Tibial nerve (tissue), 4 donors: ENCODE data around the gene MRPS35. TPM values are rescaled to one million over a fixed set of nuclear protein-coding genes. Genes with fewer than 3 reads are reported as not detected.
A peak's percentile ranks its signal among the peaks of the same experiment; 100 is the strongest.

Experiments used
- DNase-seq, 2 donors: peaks; one replicate each; pipeline ENCODE4 v3.0.0-alpha.2; 2019; ENCODE audit warnings: low spot score in 2 of 2
- H3K27ac ChIP-seq, 4 donors: fragments of 200-600 bp; sonication (generic) in 3 of 4; one replicate each; pipeline ENCODE4 v1.5.1; 2017 to 2019; ENCODE audit warnings: mild to moderate bottlenecking in 1 of 4
- H3K27me3 ChIP-seq, 2 donors: fragments of 200-600 bp; sonication (generic) in 1 of 2; one replicate each; pipeline versions ENCODE4 v1.5.1 to v1.6.0; 2017 to 2019
- H3K36me3 ChIP-seq, 3 donors: fragments of 200-600 bp; sonication (generic); one replicate each; pipeline ENCODE4 v1.5.1; 2018 to 2019
- H3K4me1 ChIP-seq, 4 donors: fragments of 200-600 bp; sonication (generic) in 3 of 4; one replicate each; pipeline ENCODE4 v1.5.1; 2017 to 2019
- H3K4me3 ChIP-seq, 4 donors: fragments of 200-600 bp; sonication (generic) in 3 of 4; one replicate each; pipeline ENCODE4 v1.5.1; 2017 to 2019; ENCODE audit warnings: mild to moderate bottlenecking in 1 of 4, moderate library complexity in 1 of 4
- H3K9me3 ChIP-seq, 4 donors: fragments of 200-600 bp; sonication (generic) in 3 of 4; one replicate each; pipeline ENCODE4 v1.5.1; 2017 to 2019
- EP300 ChIP-seq, 2 donors: sonication (generic); formaldehyde crosslinking; IDR thresholded peaks; one replicate each; pipeline ENCODE4 v1.6.1; 2017; ENCODE audit warnings: antibody characterized with exemption in 2 of 2, mild to moderate bottlenecking in 1 of 2
- POLR2A ChIP-seq, 2 donors: fragments of 450-650 bp; IDR thresholded peaks; one replicate each; pipeline ENCODE4 v1.6.1; 2017; ENCODE audit warnings: antibody characterized with exemption in 2 of 2, mild to moderate bottlenecking in 2 of 2, moderate library complexity in 2 of 2
- WGBS, 2 donors: methylation state at CpG; one replicate each; pipeline ENCODE4 v1.1.5; 2018; 5-methylcytosine and 5-hydroxymethylcytosine counted together
- total RNA-seq, 4 donors: library from RNA; depleted of rRNA; stranded (reverse); fragments of >200 nt; gene quantifications; one replicate each; pipeline ENCODE4 v1.1.0, GENCODE V29; 2016
- TF ChIP-seq, protein P1 (sequence below), 5 experiments: fragments of 200-600 bp in 3 of 5; fragments of 450-650 bp in 2 of 5; sonication (generic) in 3 of 5; IDR thresholded peaks; one replicate each; pipeline ENCODE4 v1.5.1; 2016 to 2019; ENCODE audit warnings: antibody characterized with exemption in 5 of 5, mild to moderate bottlenecking in 3 of 5, moderate library complexity in 2 of 5

The MRPS35 gene
- total RNA-seq, 4 donors from 2014 or later, result 27.0 to 103 (median 45.6) TPM

- H3K36me3 ChIP-seq, result peaks cover 0 to 5% (median 0%) of the 10 kb centered on the region in 3 donors
- peak overlapping the region in 1 of 4 donors; percentile 90 for H3K4me3 ChIP-seq
- DNase-seq, result no peak
- H3K27me3 ChIP-seq, result no peaks in the 10 kb centered on the region
- H3K4me1 ChIP-seq, result peaks cover 0 to 51% (median 10%) of the 10 kb centered on the region in 4 donors
- H3K27ac ChIP-seq, result peak overlapping the region in 2 of 4 donors; percentile 96
- 56 to 57% methylated on average over 1 of the region's 1 CpG for WGBS, 2 donors
- TF ChIP-seq POLR2A (IDR thresholded peaks at IDR 0.05), result no peak
- no peaks in the 10 kb centered on the region for H3K9me3 ChIP-seq
Measured at GRCh38 chr12:27782481-27782880, 71.8 kb downstream of the MRPS35 start.

- no peak for TF ChIP-seq POLR2A (IDR thresholded peaks at IDR 0.05)
- TF ChIP-seq EP300 (IDR thresholded peaks at IDR 0.05), result no peak
- TF ChIP-seq, protein P1, sequence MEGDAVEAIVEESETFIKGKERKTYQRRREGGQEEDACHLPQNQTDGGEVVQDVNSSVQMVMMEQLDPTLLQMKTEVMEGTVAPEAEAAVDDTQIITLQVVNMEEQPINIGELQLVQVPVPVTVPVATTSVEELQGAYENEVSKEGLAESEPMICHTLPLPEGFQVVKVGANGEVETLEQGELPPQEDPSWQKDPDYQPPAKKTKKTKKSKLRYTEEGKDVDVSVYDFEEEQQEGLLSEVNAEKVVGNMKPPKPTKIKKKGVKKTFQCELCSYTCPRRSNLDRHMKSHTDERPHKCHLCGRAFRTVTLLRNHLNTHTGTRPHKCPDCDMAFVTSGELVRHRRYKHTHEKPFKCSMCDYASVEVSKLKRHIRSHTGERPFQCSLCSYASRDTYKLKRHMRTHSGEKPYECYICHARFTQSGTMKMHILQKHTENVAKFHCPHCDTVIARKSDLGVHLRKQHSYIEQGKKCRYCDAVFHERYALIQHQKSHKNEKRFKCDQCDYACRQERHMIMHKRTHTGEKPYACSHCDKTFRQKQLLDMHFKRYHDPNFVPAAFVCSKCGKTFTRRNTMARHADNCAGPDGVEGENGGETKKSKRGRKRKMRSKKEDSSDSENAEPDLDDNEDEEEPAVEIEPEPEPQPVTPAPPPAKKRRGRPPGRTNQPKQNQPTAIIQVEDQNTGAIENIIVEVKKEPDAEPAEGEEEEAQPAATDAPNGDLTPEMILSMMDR (IDR thresholded peaks at IDR 0.05), result no peak
- H3K4me1 ChIP-seq, result peaks cover 0 to 37% (median 8%) of the 10 kb centered on the region in 4 donors
- H3K4me3 ChIP-seq, result no peak overlapping the region
- peaks cover 0 to 5% (median 0%) of the 10 kb centered on the region in 3 donors for H3K36me3 ChIP-seq
- no peaks in the 10 kb centered on the region for H3K9me3 ChIP-seq
- 84 to 87% methylated on average over 3 of the region's 3 CpGs for WGBS, 2 donors
- no peak for DNase-seq
- no peak overlapping the region for H3K27ac ChIP-seq
- H3K27me3 ChIP-seq, result no peaks in the 10 kb centered on the region
Measured at GRCh38 chr12:27785882-27786570, 75.4 kb downstream of the MRPS35 start.

DNA sequence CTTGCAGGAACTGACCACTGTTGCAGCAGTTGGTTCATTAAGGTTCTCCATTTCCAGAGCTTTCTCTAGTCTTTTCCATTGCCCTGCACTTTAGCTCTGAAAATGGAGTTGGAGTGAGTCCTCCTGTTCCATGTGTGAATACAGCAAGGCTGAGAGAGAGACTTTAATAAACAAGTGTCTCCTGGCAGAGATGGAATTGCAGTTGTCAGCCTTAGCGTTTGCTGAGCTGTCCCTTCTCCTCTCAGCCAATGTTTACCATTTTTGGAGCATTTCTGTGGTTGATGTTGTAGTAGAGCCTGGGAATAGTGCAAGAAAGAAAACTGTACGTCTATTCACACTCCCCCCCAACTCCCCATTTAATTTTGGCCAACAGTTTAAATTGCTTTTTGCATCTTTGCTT is 76.9 kb downstream of the MRPS35 start:
- H3K4me3 ChIP-seq, result no peak overlapping the region
- H3K27ac ChIP-seq, result no peak overlapping the region
- 45 to 51% methylated on average over 2 of the region's 2 CpGs for WGBS, 2 donors
- H3K4me1 ChIP-seq, result peaks cover 0 to 22% (median 2%) of the 10 kb centered on the region in 4 donors
- no peak for DNase-seq
- H3K27me3 ChIP-seq, result no peaks in the 10 kb centered on the region
- peaks cover 0 to 21% (median 0%) of the 10 kb centered on the region in 3 donors for H3K36me3 ChIP-seq
- H3K9me3 ChIP-seq, result no peaks in the 10 kb centered on the region
- TF ChIP-seq EP300 (IDR thresholded peaks at IDR 0.05) (no peak), POLR2A (IDR thresholded peaks at IDR 0.05) (no peak)
- TF ChIP-seq, protein P1 (IDR thresholded peaks at IDR 0.05), result no peak

- no peaks in the 10 kb centered on the region for H3K9me3 ChIP-seq
- H3K27me3 ChIP-seq, result no peaks in the 10 kb centered on the region
- TF ChIP-seq EP300 (IDR thresholded peaks at IDR 0.05) (no peak), POLR2A (IDR thresholded peaks at IDR 0.05) (no peak)
- TF ChIP-seq, protein P1 (IDR thresholded peaks at IDR 0.05), result no peak
- peaks cover 0 to 42% (median 0%) of the 10 kb centered on the region in 3 donors for H3K36me3 ChIP-seq
- H3K4me1 ChIP-seq, result peaks cover 0 to 12% (median 0%) of the 10 kb centered on the region in 4 donors
- no peak for DNase-seq
- 92 to 94% methylated on average over 2 of the region's 2 CpGs for WGBS, 2 donors
- H3K27ac ChIP-seq, result no peak overlapping the region
- H3K4me3 ChIP-seq, result no peak overlapping the region
Measured at GRCh38 chr12:27790179-27790578, 79.5 kb downstream of the MRPS35 start.

DNA sequence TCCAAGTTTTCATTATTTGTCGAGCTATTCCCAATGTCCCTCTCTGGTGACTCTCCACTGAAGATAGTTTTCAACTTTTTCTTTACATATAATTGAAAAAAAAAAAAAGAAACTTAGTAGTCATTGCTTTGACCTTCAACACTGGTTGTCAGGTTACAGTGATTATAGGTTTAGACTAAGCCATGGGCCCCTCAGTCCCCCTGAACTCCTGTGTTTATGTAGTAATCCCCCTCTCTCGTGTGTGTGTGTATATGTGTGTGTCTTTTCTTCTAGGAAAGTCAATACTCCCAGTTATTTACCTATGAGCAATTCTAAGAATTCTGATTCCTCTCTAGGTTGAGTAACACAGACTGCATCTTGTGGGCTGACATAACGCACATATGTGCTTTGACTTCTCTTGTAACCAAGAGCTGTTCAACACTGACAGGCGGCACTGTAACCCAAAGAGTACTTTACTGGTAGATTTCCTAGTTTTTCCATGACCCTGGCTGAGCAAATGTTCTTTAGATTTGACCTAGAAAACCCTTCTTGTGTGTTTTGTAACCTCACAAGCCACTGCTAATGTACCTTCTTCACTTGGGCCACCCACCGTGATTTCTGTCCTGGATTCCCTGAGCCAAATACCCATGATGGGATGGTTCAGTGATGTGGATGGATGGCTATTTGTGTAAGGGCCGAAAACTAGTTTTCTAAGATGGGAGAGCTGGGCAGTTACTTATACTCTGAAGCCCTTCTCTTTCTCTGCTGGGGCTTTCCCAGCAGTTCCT is 84.4 kb downstream of the MRPS35 start:
- H3K27ac ChIP-seq, result peak overlapping the region in 2 of 4 donors; percentile 46 to 63
- TF ChIP-seq POLR2A (IDR thresholded peaks at IDR 0.05), result no peak
- peak in 1 of 2 donors; percentile 56 for TF ChIP-seq EP300 (IDR thresholded peaks at IDR 0.05)
- DNase-seq, result peak in 1 of 2 donors; percentile 12
- H3K4me3 ChIP-seq, result no peak overlapping the region
- peaks cover 0 to 16% (median 0%) of the 10 kb centered on the region in 4 donors for H3K4me1 ChIP-seq
- WGBS, 2 donors, result 73 to 74% methylated on average over 6 of the region's 6 CpGs
- peaks cover 0 to 84% (median 6%) of the 10 kb centered on the region in 3 donors for H3K36me3 ChIP-seq
- H3K9me3 ChIP-seq, result no peaks in the 10 kb centered on the region
- H3K27me3 ChIP-seq, result no peaks in the 10 kb centered on the region

GRCh38 chr12:27796128-27796527 is 85.5 kb downstream of the MRPS35 start:
- no peak overlapping the region for H3K4me3 ChIP-seq
- H3K36me3 ChIP-seq, result peaks cover 0 to 92% (median 6%) of the 10 kb centered on the region in 3 donors
- H3K9me3 ChIP-seq, result no peaks in the 10 kb centered on the region
- TF ChIP-seq, protein P1 (IDR thresholded peaks at IDR 0.05), result no peak
- TF ChIP-seq EP300 (IDR thresholded peaks at IDR 0.05) (no peak), POLR2A (IDR thresholded peaks at IDR 0.05) (no peak)
- peaks cover 0 to 16% (median 0%) of the 10 kb centered on the region in 4 donors for H3K4me1 ChIP-seq
- H3K27ac ChIP-seq, result peak overlapping the region in 2 of 4 donors; percentile 30 to 63
- H3K27me3 ChIP-seq, result no peaks in the 10 kb centered on the region
- 76 to 89% methylated on average over 7 of the region's 7 CpGs for WGBS, 2 donors
- no peak for DNase-seq
